ENCODE measurements around the gene LCN6. TPM values are rescaled to one million over a fixed set of nuclear protein-coding genes. Genes with fewer than 3 reads are reported as not detected.
"Not testable (repeated sequence)": the region's sequence is repeated elsewhere in the genome, so short reads cannot be mapped to it uniquely, and the experiment has no call there.

The LCN6 gene
- total RNA-seq, 1 donor from 2014 or later = not detected

DNA sequence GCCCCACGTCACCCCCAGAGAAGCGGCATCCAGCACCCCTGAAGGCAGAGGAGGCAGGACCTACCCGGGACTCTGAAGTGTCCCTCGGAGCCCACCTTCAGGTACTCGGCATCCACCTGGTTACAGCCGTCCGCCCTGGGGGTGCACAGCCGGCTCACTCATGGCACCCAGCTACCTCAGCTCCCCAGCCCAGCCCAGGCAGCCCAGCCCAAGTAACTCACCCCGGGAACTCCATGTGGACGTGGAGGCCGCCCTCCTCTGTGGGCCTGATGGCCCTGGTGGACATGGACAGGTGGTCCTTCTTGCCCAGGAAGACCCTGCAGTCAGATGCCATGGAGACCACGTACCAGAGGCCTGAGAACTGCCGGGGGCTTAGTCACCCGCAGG is 15.3 kb upstream of the LCN6 start:
- Mint-ChIP-seq H3K4me3 (no peak overlapping the region), H3K4me1 (peaks cover 5% of the 10 kb centered on the region), H3K27me3 (ENCODE audit: low read depth) (peaks cover 17% of the 10 kb centered on the region), H3K9me3 (no peaks in the 10 kb centered on the region), H3K27ac (ENCODE audit: unreplicated experiment) (no peak overlapping the region), H3K36me3 (ENCODE audit: low read depth) (no peaks in the 10 kb centered on the region)
- no peak for TF ChIP-seq CTCF (conservative IDR thresholded peaks at IDR 0.05)
- DNase-seq (ENCODE audit: low read depth, low spot score) = no peak

DNA sequence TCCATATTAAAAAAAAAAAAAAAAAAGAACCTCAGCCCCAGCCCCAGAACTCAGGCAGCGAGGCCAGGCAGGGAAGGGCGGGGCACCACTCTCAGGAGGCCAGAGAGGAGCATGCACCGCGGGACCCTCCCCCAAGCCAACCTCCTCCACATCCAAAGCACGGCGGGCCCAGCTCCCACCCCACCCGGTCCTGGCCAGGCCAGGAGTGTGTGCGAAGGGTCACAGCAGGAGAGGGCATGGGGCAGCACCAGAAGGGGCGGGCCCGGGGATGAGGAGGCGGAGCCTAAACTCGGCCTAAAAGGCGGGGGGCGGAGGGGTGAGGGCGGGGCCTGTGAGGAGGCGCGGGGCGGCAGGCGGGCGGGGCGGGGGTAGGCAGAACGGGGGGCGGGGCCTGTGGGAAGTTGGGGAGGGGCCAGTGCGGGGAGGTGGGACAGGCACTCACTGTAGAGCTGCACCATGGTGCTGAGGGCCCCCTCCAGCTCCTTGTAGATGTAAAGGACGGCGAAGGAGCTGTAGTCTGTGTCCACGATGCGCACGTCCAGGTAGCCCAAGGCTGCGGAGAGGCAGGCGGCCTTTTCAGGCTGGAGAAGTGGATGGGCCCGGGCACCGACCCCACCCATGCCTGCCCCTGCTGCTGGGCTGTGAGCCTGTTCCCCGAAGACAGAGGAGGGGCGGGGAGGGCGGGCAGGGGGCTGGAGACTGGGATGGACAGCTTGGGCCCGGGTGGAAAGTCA is 14.8 kb upstream of the LCN6 start:
- peaks cover 14% of the 10 kb centered on the region for H3K27me3 Mint-ChIP-seq (ENCODE audit: low read depth)
- TF ChIP-seq CTCF (conservative IDR thresholded peaks at IDR 0.05) = no peak
- H3K4me1 Mint-ChIP-seq = peaks cover 5% of the 10 kb centered on the region
- H3K9me3 Mint-ChIP-seq = no peaks in the 10 kb centered on the region
- H3K27ac Mint-ChIP-seq (ENCODE audit: unreplicated experiment) = no peak overlapping the region
- no peak overlapping the region for H3K4me3 Mint-ChIP-seq
- peak; percentile 54 for DNase-seq (ENCODE audit: low read depth, low spot score)
- H3K36me3 Mint-ChIP-seq (ENCODE audit: low read depth) = no peaks in the 10 kb centered on the region

GRCh38 chr9:136762221-136762691 is 13.9 kb upstream of the LCN6 start:
- Mint-ChIP-seq H3K4me3 (no peak overlapping the region), H3K27me3 (ENCODE audit: low read depth) (peaks cover 8% of the 10 kb centered on the region), H3K36me3 (ENCODE audit: low read depth) (no peaks in the 10 kb centered on the region), H3K9me3 (no peaks in the 10 kb centered on the region), H3K27ac (ENCODE audit: unreplicated experiment) (no peak overlapping the region), H3K4me1 (peaks cover 5% of the 10 kb centered on the region)
- no peak for TF ChIP-seq CTCF (conservative IDR thresholded peaks at IDR 0.05)
- DNase-seq (ENCODE audit: low read depth, low spot score) = no peak

- no peak for DNase-seq (ENCODE audit: low read depth, low spot score)
- H3K27ac Mint-ChIP-seq (ENCODE audit: unreplicated experiment) = no peak overlapping the region
- peaks cover 5% of the 10 kb centered on the region for H3K4me1 Mint-ChIP-seq
- H3K27me3 Mint-ChIP-seq (ENCODE audit: low read depth) = peaks cover 3% of the 10 kb centered on the region
- no peak overlapping the region for H3K4me3 Mint-ChIP-seq
- no peaks in the 10 kb centered on the region for H3K9me3 Mint-ChIP-seq
- H3K36me3 Mint-ChIP-seq (ENCODE audit: low read depth) = no peaks in the 10 kb centered on the region
- TF ChIP-seq CTCF (conservative IDR thresholded peaks at IDR 0.05) = no peak
These were observed 13.2 kb upstream of the LCN6 start for GRCh38 chr9:136761545-136761981.

GRCh38 chr9:136760834-136761544 is 12.7 kb upstream of the LCN6 start:
- not testable (repeated sequence) for H3K27ac Mint-ChIP-seq (ENCODE audit: unreplicated experiment); H3K36me3 Mint-ChIP-seq (ENCODE audit: low read depth); H3K27me3 Mint-ChIP-seq (ENCODE audit: low read depth); H3K4me3 Mint-ChIP-seq; H3K9me3 Mint-ChIP-seq; H3K4me1 Mint-ChIP-seq
- TF ChIP-seq CTCF (conservative IDR thresholded peaks at IDR 0.05) = peak; percentile 65
- DNase-seq (ENCODE audit: low read depth, low spot score) = peak; percentile 70

Data from neural crest cell (in vitro differentiated cells).